Body of pancreas (tissue), 4 donors: ENCODE measurements around the gene TUBB1.

Experiments
- POLR2A ChIP-seq, 3 donors: fragments of 450-650 bp; IDR thresholded peaks; one replicate each; pipeline ENCODE4 v1.6.1; 2016; ENCODE audit warnings: antibody characterized with exemption in 3 of 3, mild to moderate bottlenecking in 2 of 3
- TF ChIP-seq, protein P1 (sequence below), 7 experiments: fragments of 450-650 bp in 4 of 7; fragments of 200-600 bp in 3 of 7; sonication (generic) in 3 of 7; IDR thresholded peaks; one replicate each; pipeline ENCODE4 v1.5.1; 2016 to 2019; ENCODE audit warnings: antibody characterized with exemption in 7 of 7

DNA sequence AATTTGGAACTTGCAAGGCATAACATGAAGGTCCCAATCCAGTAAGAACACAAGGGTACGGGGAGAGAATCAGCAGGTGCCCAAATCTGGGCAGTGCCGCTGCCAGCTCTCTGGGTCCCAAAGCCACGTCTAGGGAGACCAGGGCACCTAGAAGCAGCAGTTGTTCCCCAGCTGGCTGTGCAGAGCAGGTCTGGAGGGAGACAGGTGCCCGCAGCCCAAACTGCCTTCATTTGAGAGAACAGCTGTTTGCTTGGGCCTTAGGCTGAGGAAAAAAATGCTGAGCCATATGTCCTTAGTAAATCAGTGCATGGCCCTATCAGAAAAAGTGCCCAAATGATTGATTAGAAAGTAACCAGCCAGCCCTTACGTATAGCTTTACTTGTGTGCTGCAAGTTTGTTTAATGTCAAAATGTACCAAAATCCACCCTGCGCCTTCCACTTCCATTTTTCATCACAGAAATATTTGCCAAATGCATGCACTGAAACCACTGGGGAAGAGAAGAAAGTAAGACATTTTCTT, 32.5 kb downstream of the TUBB1 start:
- TF ChIP-seq, protein P1, sequence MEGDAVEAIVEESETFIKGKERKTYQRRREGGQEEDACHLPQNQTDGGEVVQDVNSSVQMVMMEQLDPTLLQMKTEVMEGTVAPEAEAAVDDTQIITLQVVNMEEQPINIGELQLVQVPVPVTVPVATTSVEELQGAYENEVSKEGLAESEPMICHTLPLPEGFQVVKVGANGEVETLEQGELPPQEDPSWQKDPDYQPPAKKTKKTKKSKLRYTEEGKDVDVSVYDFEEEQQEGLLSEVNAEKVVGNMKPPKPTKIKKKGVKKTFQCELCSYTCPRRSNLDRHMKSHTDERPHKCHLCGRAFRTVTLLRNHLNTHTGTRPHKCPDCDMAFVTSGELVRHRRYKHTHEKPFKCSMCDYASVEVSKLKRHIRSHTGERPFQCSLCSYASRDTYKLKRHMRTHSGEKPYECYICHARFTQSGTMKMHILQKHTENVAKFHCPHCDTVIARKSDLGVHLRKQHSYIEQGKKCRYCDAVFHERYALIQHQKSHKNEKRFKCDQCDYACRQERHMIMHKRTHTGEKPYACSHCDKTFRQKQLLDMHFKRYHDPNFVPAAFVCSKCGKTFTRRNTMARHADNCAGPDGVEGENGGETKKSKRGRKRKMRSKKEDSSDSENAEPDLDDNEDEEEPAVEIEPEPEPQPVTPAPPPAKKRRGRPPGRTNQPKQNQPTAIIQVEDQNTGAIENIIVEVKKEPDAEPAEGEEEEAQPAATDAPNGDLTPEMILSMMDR (IDR thresholded peaks at IDR 0.05), result no peak
- no peak for TF ChIP-seq POLR2A (IDR thresholded peaks at IDR 0.05)
